GM06990 (cell line): ENCODE measurements around the gene VDR.

Source experiments
- DNase-seq: peaks from one replicate; pipeline ENCODE4 v3.0.0-alpha.2; 2011; ENCODE audit not compliant: insufficient read length; ENCODE audit errors: extremely low read depth
- H3K27me3 ChIP-seq: replicated peaks from 2 replicates; pipeline ENCODE4 v1.6.0; 2011; ENCODE audit warnings: low read length; ENCODE audit not compliant: control insufficient read depth, insufficient read depth
- H3K36me3 ChIP-seq: 2 replicates; pipeline ENCODE4 v1.5.1; 2011; ENCODE audit warnings: low read length; ENCODE audit not compliant: control insufficient read depth, insufficient read depth
- H3K4me3 ChIP-seq: replicated peaks from 2 replicates; pipeline ENCODE4 v1.5.1; 2011; ENCODE audit warnings: low read depth, mild to moderate bottlenecking, control low read depth, low read length
- CTCF ChIP-seq: IDR thresholded peaks from 2 replicates; pipeline ENCODE4 v1.5.1; 2011; ENCODE audit warnings: low read length, control low read depth, mild to moderate bottlenecking, inconsistent platforms; ENCODE audit not compliant: insufficient read depth, poor library complexity, severe bottlenecking

The VDR gene

DNA sequence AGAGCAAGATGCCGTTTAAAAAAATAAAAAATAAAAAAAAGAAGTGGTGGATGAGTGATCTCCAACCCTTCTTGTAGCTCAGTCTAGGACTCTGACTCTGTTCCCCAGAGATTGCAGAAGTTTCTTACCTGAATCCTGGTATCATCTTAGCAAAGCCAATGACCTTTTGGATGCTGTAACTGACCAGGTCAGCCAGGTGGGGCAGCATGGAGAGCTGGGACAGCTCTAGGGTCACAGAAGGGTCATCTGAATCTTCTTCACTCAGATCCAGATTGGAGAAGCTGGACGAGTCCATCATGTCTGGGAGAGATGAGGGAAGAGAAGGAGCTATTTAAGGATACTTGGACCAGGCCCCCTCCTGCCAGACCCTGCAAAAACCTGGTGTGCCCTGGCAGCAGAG is 49.3 kb downstream of the VDR start:
- no peak for TF ChIP-seq CTCF
- no peaks in the 10 kb centered on the region for H3K27me3 ChIP-seq
- H3K36me3 ChIP-seq, result no peaks in the 10 kb centered on the region
- no peak for DNase-seq
- H3K4me3 ChIP-seq, result no peak overlapping the region

DNA sequence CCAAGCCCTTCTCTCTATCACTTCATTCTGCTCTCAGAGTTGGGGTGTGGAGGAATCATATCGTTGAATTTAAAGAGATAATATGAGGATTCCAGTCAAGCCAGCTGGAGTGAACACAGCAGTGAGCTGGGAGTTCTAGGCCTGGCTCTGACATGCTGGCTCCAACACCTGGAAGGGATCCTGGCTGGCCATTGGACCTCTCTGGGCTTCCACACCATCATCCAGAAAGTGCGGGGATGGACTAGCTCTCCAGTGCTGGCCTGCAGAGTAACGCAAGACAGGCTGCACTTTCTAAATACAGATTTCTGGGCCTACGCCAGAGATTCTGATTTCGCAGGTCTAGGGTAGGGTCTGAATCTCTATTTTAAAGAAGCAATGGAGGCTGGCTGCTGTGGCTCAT is 50.3 kb downstream of the VDR start:
- DNase-seq, result no peak
- no peak for TF ChIP-seq CTCF
- Histone ChIP-seq H3K4me3 (no peak overlapping the region), H3K36me3 (no peaks in the 10 kb centered on the region), H3K27me3 (no peaks in the 10 kb centered on the region)

DNA sequence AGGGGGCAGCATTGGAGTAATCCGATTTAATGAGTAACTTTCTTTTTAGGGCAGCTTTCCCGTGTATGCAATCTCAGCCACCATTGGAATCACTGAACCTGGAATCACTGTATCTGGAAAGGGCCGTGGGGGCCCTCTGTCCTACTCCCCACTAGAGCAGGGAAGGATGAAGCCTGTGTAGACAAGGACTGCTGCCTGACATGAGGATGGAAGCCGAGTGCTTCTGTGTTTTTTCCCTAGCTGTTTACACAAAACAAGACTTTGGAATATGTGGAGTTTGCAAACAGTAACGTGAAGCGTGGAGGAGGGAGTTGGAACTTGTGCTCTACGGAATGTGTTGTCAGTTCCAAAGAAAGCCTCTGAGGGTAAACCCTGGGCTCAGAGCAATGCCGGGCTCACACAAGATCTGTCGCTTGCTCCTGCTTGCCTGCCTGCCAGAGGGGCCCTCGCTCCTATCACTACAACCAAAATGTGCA is 52.7 kb downstream of the VDR start:
- Histone ChIP-seq H3K36me3 (no peaks in the 10 kb centered on the region), H3K4me3 (no peak overlapping the region), H3K27me3 (no peaks in the 10 kb centered on the region)
- DNase-seq, result no peak
- no peak for TF ChIP-seq CTCF

GRCh38 chr12:47851303-47851952 is 53.4 kb downstream of the VDR start:
- no peak overlapping the region for H3K4me3 ChIP-seq
- H3K27me3 ChIP-seq, result no peaks in the 10 kb centered on the region
- no peak for TF ChIP-seq CTCF
- no peaks in the 10 kb centered on the region for H3K36me3 ChIP-seq
- no peak for DNase-seq

- Histone ChIP-seq H3K36me3 (no peaks in the 10 kb centered on the region), H3K27me3 (no peaks in the 10 kb centered on the region), H3K4me3 (no peak overlapping the region)
- no peak for TF ChIP-seq CTCF
- DNase-seq, result no peak
Measured at GRCh38 chr12:47850153-47851084, 54.4 kb downstream of the VDR start.
